K562 (cell line): ENCODE data around the gene WWOX. TPM values are rescaled to one million over a fixed set of nuclear protein-coding genes. Genes with fewer than 3 reads are reported as not detected.

Experiments
- ATAC-seq: fragments of 200-7000 bp; cut with Tn5 transposase; 3 replicates; pipeline ENCODE4 v1.9.1; 2020; ENCODE audit warnings: moderate library complexity
- BruUV-seq: library from RNA; stranded (reverse); fragments of 400-500 nt; replicated peaks from 2 replicates; lab custom pipeline; 2021; lab: Mats Ljungman, UMichigan
- CTCF ChIA-PET: fragments of 300-600 bp; formaldehyde crosslinking; extraction: SDS; loops from one replicate; lab custom pipeline; 2021; ENCODE audit warnings: low intra/inter-chr PET ratio; lab: Yijun Ruan, JAX
- POLR2A ChIA-PET: fragments of 300-600, 350-650 bp; sonication (Branson Sonifier 250); formaldehyde crosslinking; extraction: SDS; loops from one replicate; lab custom pipeline; 2021; ENCODE audit warnings: antibody characterized with exemption, inconsistent platforms; lab: Yijun Ruan, JAX
- DNase-seq, 4 experiments: peaks; one replicate each; pipeline versions ENCODE4 v3.0.0 to v3.0.0-alpha.2; 2011 to 2018; ENCODE audit warnings: low spot score in 3 of 4, mixed read lengths in 3 of 4; ENCODE audit errors: extremely low read depth in 1 of 4
- FAIRE-seq: peaks from 2 replicates; lab custom pipeline; 2011; peaks lifted over from hg19 to GRCh38; lab: Jason Lieb, UNC
- H2AFZ ChIP-seq: 2 replicates; pipeline ENCODE4 v1.6.0; 2011; ENCODE audit warnings: low read depth, low read length, control low read depth, inconsistent platforms
- H3K27ac ChIP-seq: fragments of 200-600 bp; 3 replicates; pipeline ENCODE4 v1.8.0; 2011; ENCODE audit warnings: low read depth, mild to moderate bottlenecking, control low read depth, inconsistent platforms, low read length, moderate library complexity, mixed read lengths; ENCODE audit errors: extremely low read depth
- H3K27me3 ChIP-seq, 2 experiments: fragments of 300-600 bp in 1 of 2; 2 replicates in 1 of 2; 3 replicates in 1 of 2; pipeline versions ENCODE4 v1.6.0 to v1.8.0; 2011; ENCODE audit warnings: inconsistent platforms in 2 of 2, low read length in 2 of 2, mild to moderate bottlenecking in 1 of 2, mixed read lengths in 1 of 2, moderate library complexity in 1 of 2; ENCODE audit not compliant: control insufficient read depth in 2 of 2, insufficient read depth in 2 of 2
- H3K36me3 ChIP-seq: fragments of 300-600 bp; 3 replicates; pipeline ENCODE4 v1.8.0; 2011; ENCODE audit warnings: mild to moderate bottlenecking, low read length, inconsistent platforms; ENCODE audit not compliant: control insufficient read depth, insufficient read depth
- H3K4me1 ChIP-seq, 2 experiments: fragments of 200-600 bp in 1 of 2; replicated peaks in 1 of 2; 2 replicates in 1 of 2; 3 replicates in 1 of 2; pipeline versions ENCODE4 v1.5.1 to v1.8.0; 2011; ENCODE audit warnings: inconsistent platforms in 2 of 2, low read length in 2 of 2, mild to moderate bottlenecking in 1 of 2, mixed read lengths in 1 of 2, moderate library complexity in 1 of 2; ENCODE audit not compliant: control insufficient read depth in 2 of 2, insufficient read depth in 2 of 2
- H3K4me2 ChIP-seq: 2 replicates; pipeline ENCODE4 v1.6.1; 2011; ENCODE audit warnings: low read length, control low read depth, inconsistent platforms, mixed read lengths; ENCODE audit not compliant: insufficient read depth
- H3K4me3 ChIP-seq: fragments of 200-600 bp; sonication (generic), shearing (Covaris generic); 2 replicates; pipeline ENCODE4 v1.5.1; 2016; ENCODE audit warnings: control low read depth, inconsistent platforms
- H3K79me2 ChIP-seq: fragments of 200-600 bp; 3 replicates; pipeline ENCODE4 v1.8.0; 2011; ENCODE audit warnings: low read length, inconsistent platforms; ENCODE audit not compliant: control insufficient read depth, insufficient read depth
- H3K9ac ChIP-seq, 2 experiments: 2 replicates each; pipeline versions ENCODE4 v1.6.0 to v1.6.1; 2011; ENCODE audit warnings: low read depth in 2 of 2, low read length in 2 of 2, control low read depth in 1 of 2, inconsistent platforms in 1 of 2, mild to moderate bottlenecking in 1 of 2, mixed read lengths in 1 of 2; ENCODE audit not compliant: insufficient read depth in 1 of 2
- H3K9me1 ChIP-seq: one replicate; pipeline ENCODE4 v1.6.0; 2011; ENCODE audit warnings: inconsistent platforms, mild to moderate bottlenecking, low read length, moderate library complexity; ENCODE audit not compliant: control insufficient read depth, insufficient read depth
- H3K9me3 ChIP-seq: replicated peaks from 2 replicates; pipeline ENCODE4 v1.5.1; 2011; ENCODE audit warnings: low read depth, low read length, inconsistent platforms; ENCODE audit not compliant: control insufficient read depth, insufficient read depth
- H4K20me1 ChIP-seq: replicated peaks from 2 replicates; pipeline ENCODE4 v1.6.1; 2011; ENCODE audit warnings: low read length, inconsistent platforms, mixed read lengths; ENCODE audit not compliant: control insufficient read depth, insufficient read depth
- BRD9 ChIP-seq: fragments of 450-650 bp; IDR thresholded peaks from 2 replicates; pipeline ENCODE4 v1.6.1; 2018; ENCODE audit warnings: low read depth; ENCODE audit not compliant: partially characterized antibody
- CREB3 ChIP-seq: fragments of 450-650 bp; conservative IDR thresholded peaks from 2 replicates; pipeline ENCODE4 v1.6.1; 2016; ENCODE audit warnings: missing genetic modification characterization, low read depth, mild to moderate bottlenecking, missing compliant biosample characterization, moderate library complexity
- HNRNPLL ChIP-seq: fragments of 200-400 bp; formaldehyde crosslinking; IDR thresholded peaks from 2 replicates; pipeline ENCODE4 v1.6.1; 2017; ENCODE audit warnings: low read length, low read depth, mild to moderate bottlenecking; ENCODE audit not compliant: poor library complexity, severe bottlenecking
- KAT2B ChIP-seq: IDR thresholded peaks from one replicate; pipeline ENCODE4 v1.6.1; 2012; ENCODE audit warnings: low read depth, mild to moderate bottlenecking, control low read depth, inconsistent platforms, low read length, moderate library complexity
- KLF10 ChIP-seq: fragments of 250-450 bp; sonication (Bioruptor Pico); IDR thresholded peaks from 2 replicates; pipeline ENCODE4 v1.6.1; 2021; ENCODE audit warnings: matching md5 sums
- KLF6 ChIP-seq: fragments of 250-450 bp; sonication (Bioruptor Pico); IDR thresholded peaks from 2 replicates; pipeline ENCODE4 v1.4.0; 2020; ENCODE audit warnings: mild to moderate bottlenecking, moderate library complexity, borderline replicate concordance
- MYC ChIP-seq, 2 experiments: fragments of 250-450 bp in 1 of 2; sonication (Bioruptor Pico) in 1 of 2; IDR thresholded peaks; 2 replicates each; pipeline versions ENCODE4 v1.5.1 to v1.6.1; 2012 to 2021; ENCODE audit warnings: low read depth in 2 of 2, borderline replicate concordance in 1 of 2, improper control_type of control experiment in 1 of 2, low read length in 1 of 2, mild to moderate bottlenecking in 1 of 2, moderate library complexity in 1 of 2
- NELFE ChIP-seq: IDR thresholded peaks from 2 replicates; pipeline ENCODE4 v1.6.1; 2011; ENCODE audit warnings: mild to moderate bottlenecking; ENCODE audit not compliant: insufficient read depth, insufficient read length
- PHF20 ChIP-seq: fragments of 450-650 bp; IDR thresholded peaks from 2 replicates; pipeline ENCODE4 v1.6.1; 2018; ENCODE audit not compliant: partially characterized antibody
- RBM15 ChIP-seq: fragments of 200-400 bp; formaldehyde crosslinking; IDR thresholded peaks from 2 replicates; pipeline ENCODE4 v1.6.1; 2018; ENCODE audit warnings: mild to moderate bottlenecking, low read length, moderate library complexity; ENCODE audit not compliant: insufficient read depth
- ZNF253 ChIP-seq: fragments of 250-450 bp; sonication (Bioruptor Pico); conservative IDR thresholded peaks from 2 replicates; pipeline ENCODE4 v1.6.1; 2021; ENCODE audit warnings: mild to moderate bottlenecking
- WGBS: fragments of 100-300 bp; shearing (Covaris generic); methylation state at CpG from one replicate; pipeline ENCODE4 v1.1.6; 2016; ENCODE audit warnings: low coverage, mixed read lengths; ENCODE audit not compliant: insufficient coverage; ENCODE audit errors: missing lambda C conversion rate; 5-methylcytosine and 5-hydroxymethylcytosine counted together
- in situ Hi-C: fragments of 300-500 bp; cut with MboI; formaldehyde crosslinking; loops from 4 replicates; pipeline ENCODE4 v1.15.0; 2018; ENCODE audit warnings: inconsistent platforms, mixed read lengths
- intact Hi-C: fragments of 100-400 bp; cut with micrococcal nuclease; formaldehyde crosslinking; loops from 2 replicates; pipeline ENCODE4 v1.14.2; 2022
- polyA plus RNA-seq, 8 experiments: library from polyadenylated mRNA; depleted of rRNA in 4 of 8; stranded (reverse) in 5 of 8; unstranded in 3 of 8; fragments of >200 nt; fragmentation: Nextera tagmentation in 2 of 8; fragmentation: Illumina TruSeq in 1 of 8; extraction: Ambion mirVana in 2 of 8; extraction: Trizol in 1 of 8; gene quantifications; 2 replicates each; pipeline versions ENCODE4 v1.2.1 to v1.2.3, GENCODE V29; 2011 to 2014; ENCODE audit warnings: inconsistent platforms in 1 of 8, missing spikeins in 1 of 8
- total RNA-seq, 7 experiments: library from RNA; depleted of rRNA in 6 of 7; stranded (reverse); fragments of >200 nt in 6 of 7; fragmentation: Illumina TruSeq in 2 of 7; extraction: Trizol in 2 of 7; gene quantifications; 2 replicates each; pipeline versions ENCODE4 v1.2.1 to v1.2.3, GENCODE V29; 2011 to 2021; ENCODE audit warnings: low replicate concordance in 1 of 7
- TF ChIP-seq, protein P1 (sequence below): sonication (generic); formaldehyde crosslinking; IDR thresholded peaks from 2 replicates; pipeline ENCODE4 v1.4.0; 2020; ENCODE audit warnings: mild to moderate bottlenecking, missing genetic modification reagents

Gene WWOX
- total and polyA plus RNA-seq, 9 of the 15 experiments (the other 6 are each of a cell fraction or from before 2014, with no cell fraction given), result 1.6 to 22.7 (median 8.1) TPM

GRCh38 chr16:78709137-78709884 lies 609.9 kb downstream of the WWOX start:
- Histone ChIP-seq H3K27me3 (peaks cover 2 to 17% of the 10 kb centered on the region in 2 experiments; a peak in 3 of 5 replicates), H3K4me2 (no peak overlapping the region), H3K4me1 (no peaks in the 10 kb centered on the region), H3K9me1 (no peaks in the 10 kb centered on the region), H3K79me2 (no peaks in the 10 kb centered on the region), H2AFZ (no peak overlapping the region), H3K9me3 (no peaks in the 10 kb centered on the region), H3K36me3 (no peaks in the 10 kb centered on the region), H4K20me1 (no peaks in the 10 kb centered on the region), H3K9ac (no peak overlapping the region), H3K4me3 (no peak overlapping the region), H3K27ac (no peak overlapping the region)
- ChIA-PET CTCF (no interaction called here), POLR2A (no interaction called here)
- TF ChIP-seq BRD9 (no peak), RBM15 (no peak), MYC (IDR thresholded peaks at IDR 0.05; ENCODE audit: low read depth, low read length) (no peak), MYC (CRISPR knock-in tag; IDR thresholded peaks at IDR 0.05; ENCODE audit: borderline replicate concordance, low read depth) (no peak), KLF6 (no peak), PHF20 (no peak), ZNF253 (CRISPR knock-in tag) (no peak), KLF10 (CRISPR knock-in tag) (no peak), NELFE (no peak), HNRNPLL (no peak), KAT2B (no peak), CREB3 (tag) (no peak)
- TF ChIP-seq, protein P1, sequence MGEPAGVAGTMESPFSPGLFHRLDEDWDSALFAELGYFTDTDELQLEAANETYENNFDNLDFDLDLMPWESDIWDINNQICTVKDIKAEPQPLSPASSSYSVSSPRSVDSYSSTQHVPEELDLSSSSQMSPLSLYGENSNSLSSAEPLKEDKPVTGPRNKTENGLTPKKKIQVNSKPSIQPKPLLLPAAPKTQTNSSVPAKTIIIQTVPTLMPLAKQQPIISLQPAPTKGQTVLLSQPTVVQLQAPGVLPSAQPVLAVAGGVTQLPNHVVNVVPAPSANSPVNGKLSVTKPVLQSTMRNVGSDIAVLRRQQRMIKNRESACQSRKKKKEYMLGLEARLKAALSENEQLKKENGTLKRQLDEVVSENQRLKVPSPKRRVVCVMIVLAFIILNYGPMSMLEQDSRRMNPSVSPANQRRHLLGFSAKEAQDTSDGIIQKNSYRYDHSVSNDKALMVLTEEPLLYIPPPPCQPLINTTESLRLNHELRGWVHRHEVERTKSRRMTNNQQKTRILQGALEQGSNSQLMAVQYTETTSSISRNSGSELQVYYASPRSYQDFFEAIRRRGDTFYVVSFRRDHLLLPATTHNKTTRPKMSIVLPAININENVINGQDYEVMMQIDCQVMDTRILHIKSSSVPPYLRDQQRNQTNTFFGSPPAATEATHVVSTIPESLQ (CRISPR knock-in tag), result no peak
- intact Hi-C loops, result loop anchor here (5.0 kb wide), 2 partner anchors 63 to 893 kb away; partner anchors contain the start of gene MAF
- FAIRE-seq, result no peak
- ATAC-seq, result no peak
- WGBS, result 1% methylated on average over 15 of the region's 15 CpGs
- no TSS peak for BruUV-seq
- DNase-seq, result no peak
- in situ Hi-C loops, result no loop called here
